ENCODE data around the gene CYP26C1. TPM values are rescaled to one million over a fixed set of nuclear protein-coding genes. Genes with fewer than 3 reads are reported as not detected.

Gene CYP26C1
- polyA plus RNA-seq, 1 donor from 2014 or later: not detected

DNA sequence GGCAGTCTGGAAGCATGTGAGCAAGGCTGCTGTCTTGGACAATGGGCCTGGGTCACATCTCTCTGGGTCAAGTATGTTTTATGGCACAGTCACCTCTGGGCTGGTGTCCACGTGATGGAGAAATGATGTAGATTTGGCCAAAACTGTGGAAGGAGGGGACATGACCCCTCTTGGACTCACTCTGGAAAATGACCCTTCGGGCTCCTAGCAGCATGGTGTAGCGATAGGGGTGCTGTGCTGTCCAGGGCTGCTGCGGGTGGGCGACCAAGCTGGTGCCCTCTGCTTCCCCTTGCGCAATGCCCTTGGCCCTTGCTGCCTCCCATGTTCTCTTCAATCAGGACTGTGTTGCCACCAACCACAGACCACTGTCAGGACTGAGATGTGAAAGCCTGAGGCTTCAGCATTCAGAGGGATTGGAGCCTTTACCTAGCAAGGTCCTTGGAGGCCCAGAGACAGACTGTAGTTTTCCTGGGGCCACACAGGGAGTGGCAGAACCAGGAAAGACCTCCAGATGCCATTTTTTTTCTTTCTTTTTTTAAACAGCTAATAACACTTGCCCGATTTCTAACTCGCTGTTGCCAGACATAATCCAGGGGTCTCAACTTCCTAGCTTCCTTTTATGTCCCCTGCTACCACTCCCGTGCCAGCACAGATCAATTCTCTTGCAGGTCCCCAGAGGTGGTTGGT is 19.2 kb downstream of the CYP26C1 start:
- Histone ChIP-seq H3F3A (ENCODE audit: insufficient read depth, low read length, poor library complexity, severe bottlenecking) (no peaks in the 10 kb centered on the region), H3K36me3 (ENCODE audit: insufficient read depth, low read length) (no peaks in the 10 kb centered on the region), H4K20me1 (ENCODE audit: insufficient read depth) (no peaks in the 10 kb centered on the region), H2AFZ (ENCODE audit: low read depth, low read length) (no peak overlapping the region), H3K4me3 (ENCODE audit: low read length) (no peak overlapping the region), H3K27ac (ENCODE audit: low read length) (no peak overlapping the region), H3K9me2 (ENCODE audit: insufficient read depth, low read length) (no peaks in the 10 kb centered on the region), H3K79me2 (replicated peaks; ENCODE audit: insufficient read depth, low read length) (no peaks in the 10 kb centered on the region), H3K4me2 (ENCODE audit: low read length) (no peak overlapping the region), H3K9ac (ENCODE audit: low read length) (no peak overlapping the region), H3K27me3 (ENCODE audit: insufficient read depth, low read depth, low read length) (peaks cover 42% of the 10 kb centered on the region), H3K9me3 (ENCODE audit: low read length) (no peaks in the 10 kb centered on the region)
- TF ChIP-seq, protein P1, sequence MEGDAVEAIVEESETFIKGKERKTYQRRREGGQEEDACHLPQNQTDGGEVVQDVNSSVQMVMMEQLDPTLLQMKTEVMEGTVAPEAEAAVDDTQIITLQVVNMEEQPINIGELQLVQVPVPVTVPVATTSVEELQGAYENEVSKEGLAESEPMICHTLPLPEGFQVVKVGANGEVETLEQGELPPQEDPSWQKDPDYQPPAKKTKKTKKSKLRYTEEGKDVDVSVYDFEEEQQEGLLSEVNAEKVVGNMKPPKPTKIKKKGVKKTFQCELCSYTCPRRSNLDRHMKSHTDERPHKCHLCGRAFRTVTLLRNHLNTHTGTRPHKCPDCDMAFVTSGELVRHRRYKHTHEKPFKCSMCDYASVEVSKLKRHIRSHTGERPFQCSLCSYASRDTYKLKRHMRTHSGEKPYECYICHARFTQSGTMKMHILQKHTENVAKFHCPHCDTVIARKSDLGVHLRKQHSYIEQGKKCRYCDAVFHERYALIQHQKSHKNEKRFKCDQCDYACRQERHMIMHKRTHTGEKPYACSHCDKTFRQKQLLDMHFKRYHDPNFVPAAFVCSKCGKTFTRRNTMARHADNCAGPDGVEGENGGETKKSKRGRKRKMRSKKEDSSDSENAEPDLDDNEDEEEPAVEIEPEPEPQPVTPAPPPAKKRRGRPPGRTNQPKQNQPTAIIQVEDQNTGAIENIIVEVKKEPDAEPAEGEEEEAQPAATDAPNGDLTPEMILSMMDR (IDR thresholded peaks at IDR 0.05; ENCODE audit: poor library complexity, severe bottlenecking): no peak
- TF ChIP-seq POLR2AphosphoS5 (IDR thresholded peaks at IDR 0.05): no peak
- TF ChIP-seq EZH2 (IDR thresholded peaks at IDR 0.05; ENCODE audit: borderline replicate concordance, insufficient read depth, low read length, poor library complexity, severe bottlenecking): no peak
- TF ChIP-seq RAD21 (conservative IDR thresholded peaks at IDR 0.05): no peak
- TF ChIP-seq MXI1 (conservative IDR thresholded peaks at IDR 0.05; ENCODE audit: poor library complexity, severe bottlenecking): no peak
- no peak for TF ChIP-seq SMC3 (conservative IDR thresholded peaks at IDR 0.05; ENCODE audit: poor library complexity)
- TF ChIP-seq EP300 (conservative IDR thresholded peaks at IDR 0.05; ENCODE audit: poor library complexity, severe bottlenecking): no peak
- no peak for TF ChIP-seq TAF1 (IDR thresholded peaks at IDR 0.05; ENCODE audit: low read depth)
- TF ChIP-seq, protein P2, sequence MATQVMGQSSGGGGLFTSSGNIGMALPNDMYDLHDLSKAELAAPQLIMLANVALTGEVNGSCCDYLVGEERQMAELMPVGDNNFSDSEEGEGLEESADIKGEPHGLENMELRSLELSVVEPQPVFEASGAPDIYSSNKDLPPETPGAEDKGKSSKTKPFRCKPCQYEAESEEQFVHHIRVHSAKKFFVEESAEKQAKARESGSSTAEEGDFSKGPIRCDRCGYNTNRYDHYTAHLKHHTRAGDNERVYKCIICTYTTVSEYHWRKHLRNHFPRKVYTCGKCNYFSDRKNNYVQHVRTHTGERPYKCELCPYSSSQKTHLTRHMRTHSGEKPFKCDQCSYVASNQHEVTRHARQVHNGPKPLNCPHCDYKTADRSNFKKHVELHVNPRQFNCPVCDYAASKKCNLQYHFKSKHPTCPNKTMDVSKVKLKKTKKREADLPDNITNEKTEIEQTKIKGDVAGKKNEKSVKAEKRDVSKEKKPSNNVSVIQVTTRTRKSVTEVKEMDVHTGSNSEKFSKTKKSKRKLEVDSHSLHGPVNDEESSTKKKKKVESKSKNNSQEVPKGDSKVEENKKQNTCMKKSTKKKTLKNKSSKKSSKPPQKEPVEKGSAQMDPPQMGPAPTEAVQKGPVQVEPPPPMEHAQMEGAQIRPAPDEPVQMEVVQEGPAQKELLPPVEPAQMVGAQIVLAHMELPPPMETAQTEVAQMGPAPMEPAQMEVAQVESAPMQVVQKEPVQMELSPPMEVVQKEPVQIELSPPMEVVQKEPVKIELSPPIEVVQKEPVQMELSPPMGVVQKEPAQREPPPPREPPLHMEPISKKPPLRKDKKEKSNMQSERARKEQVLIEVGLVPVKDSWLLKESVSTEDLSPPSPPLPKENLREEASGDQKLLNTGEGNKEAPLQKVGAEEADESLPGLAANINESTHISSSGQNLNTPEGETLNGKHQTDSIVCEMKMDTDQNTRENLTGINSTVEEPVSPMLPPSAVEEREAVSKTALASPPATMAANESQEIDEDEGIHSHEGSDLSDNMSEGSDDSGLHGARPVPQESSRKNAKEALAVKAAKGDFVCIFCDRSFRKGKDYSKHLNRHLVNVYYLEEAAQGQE (IDR thresholded peaks at IDR 0.05; ENCODE audit: borderline replicate concordance): no peak

DNA sequence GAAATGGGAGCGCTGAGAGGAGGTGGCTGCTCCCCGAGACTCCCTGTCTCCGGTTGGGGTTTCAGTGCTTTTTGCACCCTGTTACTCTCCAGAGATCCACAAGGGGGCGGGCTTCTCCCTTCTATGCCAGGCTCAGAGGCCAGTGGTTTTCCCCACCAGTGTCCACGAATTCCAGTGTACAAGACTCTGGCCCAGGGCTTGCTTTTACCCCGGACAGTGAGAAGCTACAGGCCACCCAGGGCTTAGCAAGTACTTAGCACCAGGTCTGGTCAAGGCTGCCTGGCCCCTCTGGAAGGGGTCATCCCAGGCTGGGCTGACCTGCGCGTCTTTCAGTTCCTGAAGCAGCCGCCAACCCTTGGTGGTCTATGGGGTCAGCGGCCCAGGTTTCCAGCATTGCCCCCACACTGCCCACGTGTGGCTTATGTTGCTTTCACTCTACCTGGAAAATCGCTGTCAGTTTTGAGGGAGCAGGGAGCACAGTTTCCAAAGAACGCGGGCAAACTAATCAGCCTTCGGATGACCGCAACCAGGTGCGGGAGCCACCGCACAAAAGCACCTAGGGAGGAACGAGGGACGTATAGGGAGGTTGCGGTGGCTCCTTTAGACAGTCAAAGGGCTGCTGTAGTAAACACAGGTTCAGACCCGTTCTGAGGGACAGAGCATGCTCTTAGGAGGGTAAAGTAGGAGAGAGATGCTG is 19.9 kb downstream of the CYP26C1 start:
- TF ChIP-seq SMC3 (conservative IDR thresholded peaks at IDR 0.05; ENCODE audit: poor library complexity) (peak; percentile 78), EP300 (conservative IDR thresholded peaks at IDR 0.05; ENCODE audit: poor library complexity, severe bottlenecking) (no peak), EZH2 (IDR thresholded peaks at IDR 0.05; ENCODE audit: borderline replicate concordance, insufficient read depth, low read length, poor library complexity, severe bottlenecking) (no peak), POLR2AphosphoS5 (IDR thresholded peaks at IDR 0.05) (no peak), RAD21 (conservative IDR thresholded peaks at IDR 0.05) (peak; percentile 70)
- TF ChIP-seq, protein P1 (IDR thresholded peaks at IDR 0.05; ENCODE audit: poor library complexity, severe bottlenecking): peak; percentile 73
- Histone ChIP-seq H3K4me3 (ENCODE audit: low read length) (no peak overlapping the region), H4K20me1 (ENCODE audit: insufficient read depth) (no peaks in the 10 kb centered on the region), H3K27ac (ENCODE audit: low read length) (no peak overlapping the region), H3K4me2 (ENCODE audit: low read length) (no peak overlapping the region), H3K9ac (ENCODE audit: low read length) (no peak overlapping the region), H3K9me2 (ENCODE audit: insufficient read depth, low read length) (no peaks in the 10 kb centered on the region), H3K36me3 (ENCODE audit: insufficient read depth, low read length) (no peaks in the 10 kb centered on the region), H3K9me3 (ENCODE audit: low read length) (no peaks in the 10 kb centered on the region), H2AFZ (ENCODE audit: low read depth, low read length) (no peak overlapping the region), H3K27me3 (ENCODE audit: insufficient read depth, low read depth, low read length) (peaks cover 35% of the 10 kb centered on the region), H3F3A (ENCODE audit: insufficient read depth, low read length, poor library complexity, severe bottlenecking) (no peaks in the 10 kb centered on the region), H3K79me2 (replicated peaks; ENCODE audit: insufficient read depth, low read length) (no peaks in the 10 kb centered on the region)

Measured in neural cell (in vitro differentiated cells).